A673 (cell line): ENCODE results near the gene MAML2.

Experiments
- EZH2 ChIP-seq: fragments of 200-600 bp; sonication (generic); IDR thresholded peaks from 2 replicates; pipeline ENCODE4 v1.6.1; 2017; ENCODE audit warnings: borderline replicate concordance, low read depth, mild to moderate bottlenecking, mixed read lengths, antibody characterized with exemption, low read length; ENCODE audit not compliant: poor library complexity, severe bottlenecking
- TF ChIP-seq, protein P1 (sequence below): fragments of 300-800, 200-600 bp; sonication (generic); conservative IDR thresholded peaks from 2 replicates; pipeline ENCODE4 v1.5.1; 2017; ENCODE audit warnings: low read depth, mild to moderate bottlenecking, antibody characterized with exemption, low read length, moderate library complexity, mixed read lengths

GRCh38 chr11:96271777-96272176 is 71.2 kb downstream of the MAML2 start:
- TF ChIP-seq, protein P1, sequence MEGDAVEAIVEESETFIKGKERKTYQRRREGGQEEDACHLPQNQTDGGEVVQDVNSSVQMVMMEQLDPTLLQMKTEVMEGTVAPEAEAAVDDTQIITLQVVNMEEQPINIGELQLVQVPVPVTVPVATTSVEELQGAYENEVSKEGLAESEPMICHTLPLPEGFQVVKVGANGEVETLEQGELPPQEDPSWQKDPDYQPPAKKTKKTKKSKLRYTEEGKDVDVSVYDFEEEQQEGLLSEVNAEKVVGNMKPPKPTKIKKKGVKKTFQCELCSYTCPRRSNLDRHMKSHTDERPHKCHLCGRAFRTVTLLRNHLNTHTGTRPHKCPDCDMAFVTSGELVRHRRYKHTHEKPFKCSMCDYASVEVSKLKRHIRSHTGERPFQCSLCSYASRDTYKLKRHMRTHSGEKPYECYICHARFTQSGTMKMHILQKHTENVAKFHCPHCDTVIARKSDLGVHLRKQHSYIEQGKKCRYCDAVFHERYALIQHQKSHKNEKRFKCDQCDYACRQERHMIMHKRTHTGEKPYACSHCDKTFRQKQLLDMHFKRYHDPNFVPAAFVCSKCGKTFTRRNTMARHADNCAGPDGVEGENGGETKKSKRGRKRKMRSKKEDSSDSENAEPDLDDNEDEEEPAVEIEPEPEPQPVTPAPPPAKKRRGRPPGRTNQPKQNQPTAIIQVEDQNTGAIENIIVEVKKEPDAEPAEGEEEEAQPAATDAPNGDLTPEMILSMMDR: no peak
- TF ChIP-seq EZH2: no peak
